Karpas-422 (cell line): Measurements from ENCODE around the gene TOMM20. TPM values are rescaled to one million over a fixed set of nuclear protein-coding genes. Genes with fewer than 3 reads are reported as not detected.

Experiments used
- DNase-seq: peaks from one replicate; pipeline ENCODE4 v3.0.0-alpha.2; 2015
- H2AFZ ChIP-seq: fragments of 200-600 bp; sonication (generic); 2 replicates; pipeline ENCODE4 v1.6.1; 2014; ENCODE audit warnings: antibody characterized with exemption, low read length, mixed read lengths
- H3K27ac ChIP-seq: fragments of 200-600 bp; sonication (generic); 2 replicates; pipeline ENCODE4 v1.5.1; 2014; ENCODE audit warnings: mild to moderate bottlenecking, low read length, moderate library complexity
- H3K27me3 ChIP-seq: fragments of 200-600 bp; sonication (generic); 2 replicates; pipeline ENCODE4 v1.6.1; 2014; ENCODE audit warnings: low read length, mixed read lengths
- H3K36me3 ChIP-seq: fragments of 200-600 bp; sonication (generic); 2 replicates; pipeline ENCODE4 v1.6.1; 2014; ENCODE audit warnings: low read length, mixed read lengths; ENCODE audit not compliant: insufficient read depth
- H3K4me1 ChIP-seq: fragments of 200-600 bp; sonication (generic); 2 replicates; pipeline ENCODE4 v1.6.1; 2014; ENCODE audit warnings: mild to moderate bottlenecking, low read length, mixed read lengths
- H3K4me2 ChIP-seq: fragments of 200-600 bp; sonication (generic); 2 replicates; pipeline ENCODE4 v1.6.1; 2014; ENCODE audit warnings: low read length, low read depth, mild to moderate bottlenecking; ENCODE audit not compliant: poor library complexity, severe bottlenecking
- H3K4me3 ChIP-seq: fragments of 200-600 bp; sonication (generic); 2 replicates; pipeline ENCODE4 v1.5.1; 2014; ENCODE audit warnings: mild to moderate bottlenecking, antibody characterized with exemption, low read length, mixed read lengths
- H3K79me2 ChIP-seq: fragments of 200-600 bp; sonication (generic); 2 replicates; pipeline ENCODE4 v1.6.1; 2014; ENCODE audit warnings: mild to moderate bottlenecking, low read length, mixed read lengths
- H3K9ac ChIP-seq: fragments of 200-600 bp; sonication (generic); 2 replicates; pipeline ENCODE4 v1.6.0; 2014; ENCODE audit warnings: low read length
- H3K9me2 ChIP-seq: fragments of 200-600 bp; sonication (generic), shearing (Covaris generic); replicated peaks from 2 replicates; pipeline ENCODE4 v1.6.0; 2014; ENCODE audit warnings: mild to moderate bottlenecking, low read length, moderate library complexity; ENCODE audit not compliant: insufficient read depth
- H3K9me3 ChIP-seq: fragments of 300-700, 200-600 bp; sonication (generic); 2 replicates; pipeline ENCODE4 v1.6.1; 2014; ENCODE audit warnings: low read length, mixed read lengths
- H4K20me1 ChIP-seq: fragments of 200-600 bp; sonication (generic); 2 replicates; pipeline ENCODE4 v1.6.1; 2014; ENCODE audit warnings: mild to moderate bottlenecking, antibody characterized with exemption, low read length, low read depth; ENCODE audit not compliant: insufficient read depth
- total RNA-seq: library from RNA; depleted of rRNA; stranded (reverse); fragments of >200 nt; shearing (Covaris generic); gene quantifications from 2 replicates; pipeline ENCODE4 v1.2.3, GENCODE V29; 2014; ENCODE audit warnings: low replicate concordance; rRNA removed

Gene TOMM20
- 60.0 and 113 TPM in 2 replicates for total RNA-seq

DNA sequence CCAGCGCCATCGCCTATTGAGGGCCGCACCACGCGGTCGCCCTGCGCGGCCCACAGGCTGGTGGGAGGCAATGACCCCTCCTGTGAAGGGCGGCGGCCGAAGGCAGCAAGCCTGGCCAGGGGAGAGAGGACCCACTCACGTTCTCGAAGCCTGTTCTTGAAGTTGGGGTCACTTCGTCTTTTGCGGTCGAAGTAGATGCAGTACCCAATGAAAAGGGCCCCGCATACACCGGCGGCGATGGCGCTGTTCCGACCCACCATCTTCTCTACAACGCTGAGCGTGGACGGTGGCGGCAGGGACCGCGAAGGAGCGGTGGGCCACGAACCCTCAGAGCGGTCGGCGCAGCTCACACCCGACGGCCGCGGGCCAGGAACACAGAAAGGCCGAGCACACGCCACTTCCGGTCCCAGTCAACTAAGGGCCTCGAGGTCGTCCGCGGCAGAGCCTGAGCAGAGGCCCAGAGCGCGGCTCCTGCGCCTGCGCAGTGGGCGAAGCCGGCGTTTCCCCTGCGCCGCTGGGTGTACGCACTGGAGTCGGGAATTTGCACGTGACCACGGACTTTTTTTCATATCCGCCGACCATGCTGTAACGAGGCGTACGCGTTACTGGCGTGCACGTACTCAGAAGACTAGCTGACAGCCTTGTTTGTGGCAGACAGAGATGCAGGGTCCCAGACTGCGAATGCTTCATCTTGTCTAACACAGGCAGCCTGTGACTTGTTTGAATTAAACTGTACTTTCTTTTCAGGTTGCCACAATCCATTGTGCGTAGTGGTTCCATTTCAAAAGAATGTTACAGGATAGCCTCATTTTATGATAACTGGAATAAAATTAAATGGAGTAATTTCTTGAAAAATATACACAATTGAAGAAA lies at the start of gene TOMM20:
TOMM20 (minus strand) TSS at position 382 of the 873 bp plus-strand sequence; CDS start at position 260, 122 bp downstream.
- peak; percentile 99 for DNase-seq
- Histone ChIP-seq H3K27ac (peak within 1 kb of the TSS; percentile 73), H3K9me2 (no peaks in the 10 kb centered on the region), H3K9me3 (no peaks in the 10 kb centered on the region), H3K79me2 (peaks cover 50% of the 10 kb centered on the region), H3K36me3 (peaks cover 31% of the 10 kb centered on the region), H3K4me1 (peaks cover 38% of the 10 kb centered on the region), H2AFZ (peak within 1 kb of the TSS; percentile 69; the same call in 1 of the 2 replicates), H4K20me1 (peaks cover 35% of the 10 kb centered on the region), H3K4me3 (peak within 1 kb of the TSS; percentile 95), H3K4me2 (peak within 1 kb of the TSS; percentile 93), H3K27me3 (no peaks in the 10 kb centered on the region), H3K9ac (peak within 1 kb of the TSS; percentile 97)

- no peaks in the 10 kb centered on the region for H3K4me1 ChIP-seq
- H3K27me3 ChIP-seq = no peaks in the 10 kb centered on the region
- H3K9me3 ChIP-seq = no peaks in the 10 kb centered on the region
- DNase-seq = no peak
- H3K4me2 ChIP-seq = no peak overlapping the region
- no peak overlapping the region for H2AFZ ChIP-seq
- peaks cover 53% of the 10 kb centered on the region for H3K36me3 ChIP-seq
- H3K9ac ChIP-seq = no peak overlapping the region
- H3K9me2 ChIP-seq = no peaks in the 10 kb centered on the region
- H4K20me1 ChIP-seq = no peaks in the 10 kb centered on the region
- peaks cover 27% of the 10 kb centered on the region for H3K79me2 ChIP-seq
- no peak overlapping the region for H3K27ac ChIP-seq
- H3K4me3 ChIP-seq = no peak overlapping the region
Measured at GRCh38 chr1:235176486-235176885, 47.8 kb upstream of the TOMM20 start.

- H3K9ac ChIP-seq = no peak overlapping the region
- no peak overlapping the region for H2AFZ ChIP-seq
- H4K20me1 ChIP-seq = no peaks in the 10 kb centered on the region
- H3K4me1 ChIP-seq = no peaks in the 10 kb centered on the region
- no peaks in the 10 kb centered on the region for H3K27me3 ChIP-seq
- H3K36me3 ChIP-seq = peaks cover 49% of the 10 kb centered on the region
- no peak overlapping the region for H3K4me2 ChIP-seq
- no peaks in the 10 kb centered on the region for H3K9me2 ChIP-seq
- H3K9me3 ChIP-seq = no peaks in the 10 kb centered on the region
- no peak overlapping the region for H3K4me3 ChIP-seq
- no peak overlapping the region for H3K27ac ChIP-seq
- no peak for DNase-seq
- peaks cover 2% of the 10 kb centered on the region; the same call in 1 of the 2 replicates for H3K79me2 ChIP-seq
Measured at GRCh38 chr1:235169986-235170385, 41.3 kb upstream of the TOMM20 start.

GRCh38 chr1:235168375-235168774 lies 39.7 kb upstream of the TOMM20 start:
- no peak for DNase-seq
- Histone ChIP-seq H3K9ac (no peak overlapping the region), H3K9me3 (no peaks in the 10 kb centered on the region), H3K36me3 (peaks cover 41% of the 10 kb centered on the region; the same call in 1 of the 2 replicates), H4K20me1 (no peaks in the 10 kb centered on the region), H3K27me3 (no peaks in the 10 kb centered on the region), H3K9me2 (no peaks in the 10 kb centered on the region), H3K27ac (no peak overlapping the region), H3K4me2 (no peak overlapping the region), H3K4me1 (no peaks in the 10 kb centered on the region), H3K79me2 (no peaks in the 10 kb centered on the region), H3K4me3 (no peak overlapping the region), H2AFZ (no peak overlapping the region)

GRCh38 chr1:235161685-235162327 lies 33.2 kb upstream of the TOMM20 start:
- Histone ChIP-seq H2AFZ (peak overlapping the region; percentile 78; the same call in 1 of the 2 replicates), H3K9me3 (no peaks in the 10 kb centered on the region), H3K79me2 (peaks cover 41% of the 10 kb centered on the region), H3K27me3 (no peaks in the 10 kb centered on the region), H3K4me2 (peak overlapping the region; percentile 93), H3K4me3 (peak overlapping the region; percentile 88), H4K20me1 (no peaks in the 10 kb centered on the region), H3K9me2 (no peaks in the 10 kb centered on the region), H3K9ac (peak overlapping the region; percentile 79), H3K4me1 (peaks cover 18% of the 10 kb centered on the region), H3K36me3 (peaks cover 14% of the 10 kb centered on the region; the same call in 1 of the 2 replicates), H3K27ac (peak overlapping the region; percentile 41; the same call in 1 of the 2 replicates)
- no peak for DNase-seq

DNA sequence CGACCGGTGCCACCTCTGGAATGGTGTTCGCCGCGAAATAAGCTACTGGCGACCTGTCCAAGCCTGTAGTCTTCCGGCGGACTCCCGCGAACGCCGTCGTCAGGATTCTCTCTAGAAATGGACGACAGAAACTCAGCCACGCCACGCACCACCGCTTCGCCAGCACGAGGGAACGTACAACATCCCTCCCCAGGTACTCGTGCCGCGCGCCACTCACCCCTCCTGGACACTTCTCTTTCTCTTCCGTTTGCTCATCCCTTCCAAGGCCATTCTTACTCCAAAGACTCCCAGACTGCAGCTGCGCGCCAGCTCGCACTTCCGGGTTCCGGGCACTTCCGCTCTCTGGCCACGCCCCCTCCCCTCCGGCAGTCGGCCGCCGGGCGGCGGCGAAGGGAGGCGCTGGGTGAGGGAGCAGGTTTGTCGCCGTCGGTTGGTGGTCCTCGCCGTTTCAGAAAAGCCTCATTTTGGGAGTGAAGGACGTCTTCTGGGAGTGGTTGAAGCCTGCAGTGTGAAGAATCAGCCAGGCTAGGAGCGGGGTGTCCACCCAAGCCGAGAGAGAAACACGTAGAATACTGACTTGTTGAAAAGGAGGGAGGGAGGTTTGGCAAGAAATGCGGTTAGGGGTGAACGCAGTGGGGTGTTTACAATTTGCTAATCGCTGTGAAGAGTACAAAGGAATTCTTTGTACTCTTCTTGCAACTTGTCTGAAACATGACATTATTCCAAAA lies 32.5 kb upstream of the TOMM20 start, which contains the start of gene RBM34:
RBM34 (minus strand) TSS at position 294 of the 728 bp plus-strand sequence; CDS start at position 270, 24 bp downstream.
- Histone ChIP-seq H4K20me1 (no peaks in the 10 kb centered on the region), H2AFZ (peak within 1 kb of the TSS; percentile 78), H3K27me3 (no peaks in the 10 kb centered on the region), H3K36me3 (peaks cover 15% of the 10 kb centered on the region; the same call in 1 of the 2 replicates), H3K4me2 (peak within 1 kb of the TSS; percentile 93), H3K9me3 (no peaks in the 10 kb centered on the region), H3K9ac (peak within 1 kb of the TSS; percentile 79), H3K9me2 (no peaks in the 10 kb centered on the region), H3K4me1 (peaks cover 18% of the 10 kb centered on the region), H3K79me2 (peaks cover 48% of the 10 kb centered on the region), H3K4me3 (peak within 1 kb of the TSS; percentile 88), H3K27ac (peak within 1 kb of the TSS; percentile 41)
- DNase-seq = peak; percentile 96

DNA sequence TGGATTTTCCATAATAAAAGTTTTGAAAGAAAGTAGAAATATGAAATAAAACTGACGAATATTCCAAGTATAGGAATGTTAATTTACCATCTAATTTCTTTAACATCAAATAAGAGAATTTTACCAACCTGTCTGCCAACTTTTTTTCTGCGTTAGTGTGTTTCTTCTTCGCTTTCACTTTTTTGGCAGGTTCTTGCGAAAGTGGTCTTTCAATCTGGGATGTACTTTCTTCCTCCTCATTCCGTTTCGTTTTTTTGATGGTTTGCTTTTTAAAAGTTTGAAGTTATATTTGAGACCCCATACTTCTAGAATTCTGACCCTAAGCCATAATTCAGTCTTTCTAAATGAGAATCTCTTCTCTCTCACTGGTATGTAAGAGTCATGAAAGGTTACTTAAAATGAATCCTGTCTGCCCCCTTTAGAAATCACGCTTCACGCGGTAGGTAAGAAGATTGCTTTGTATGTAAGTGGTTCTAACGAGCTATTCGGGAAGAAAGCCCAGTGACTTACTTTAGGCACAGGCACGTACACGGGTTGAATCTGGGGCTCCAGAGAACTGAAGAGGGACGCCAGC lies 31.8 kb upstream of the TOMM20 start:
- Histone ChIP-seq H2AFZ (peak overlapping the region; percentile 53), H3K4me3 (peak overlapping the region; percentile 88), H3K9ac (peak overlapping the region; percentile 79), H3K79me2 (peaks cover 50% of the 10 kb centered on the region), H3K27ac (peak overlapping the region; percentile 41), H4K20me1 (no peaks in the 10 kb centered on the region), H3K36me3 (peaks cover 17% of the 10 kb centered on the region; the same call in 1 of the 2 replicates), H3K27me3 (no peaks in the 10 kb centered on the region), H3K4me2 (peak overlapping the region; percentile 93), H3K9me3 (no peaks in the 10 kb centered on the region), H3K9me2 (no peaks in the 10 kb centered on the region), H3K4me1 (peaks cover 18% of the 10 kb centered on the region)
- DNase-seq = peak; percentile 75
